GM13977 (cell line): Measurements from ENCODE around the gene RAB3C.

Experiments
- DNase-seq: peaks from one replicate; pipeline ENCODE4 v3.0.0; 2012; ENCODE audit warnings: low spot score
- in situ Hi-C: fragments of 300-500 bp; cut with MboI; formaldehyde crosslinking; loops from one replicate; pipeline ENCODE4 v1.12.0; 2022; ENCODE audit warnings: low sequenced_read_pairs, low pct_unique_long_range_greater_than_20kb, mixed read lengths, inconsistent platforms; ENCODE audit not compliant: unreplicated experiment
- TF ChIP-seq, protein P1 (sequence below): IDR thresholded peaks from 2 replicates; pipeline ENCODE4 v1.5.1; 2012; ENCODE audit warnings: mild to moderate bottlenecking, control low read depth; ENCODE audit not compliant: insufficient read depth; ENCODE audit errors: extremely low read depth, missing control alignments

The RAB3C gene

DNA sequence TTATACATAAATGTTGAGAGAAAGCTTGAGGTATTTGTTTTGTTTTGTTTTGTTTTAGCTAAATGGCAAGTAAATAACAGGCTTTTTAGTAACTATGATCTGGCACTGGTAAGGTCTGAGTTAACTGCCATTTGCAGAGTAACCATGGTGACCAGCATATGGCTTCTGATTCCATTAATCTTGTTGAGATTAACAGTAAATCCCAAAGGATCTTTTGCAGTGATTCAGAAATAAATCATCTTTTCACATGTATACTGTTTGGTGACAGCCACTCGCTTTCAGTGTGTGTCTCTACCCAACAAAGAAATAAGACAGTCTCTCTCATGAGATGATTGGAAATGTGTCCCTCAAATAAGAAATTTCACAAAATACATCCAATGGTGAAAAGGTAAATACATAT lies 235.6 kb downstream of the RAB3C start:
- DNase-seq, result no peak
- TF ChIP-seq, protein P1, sequence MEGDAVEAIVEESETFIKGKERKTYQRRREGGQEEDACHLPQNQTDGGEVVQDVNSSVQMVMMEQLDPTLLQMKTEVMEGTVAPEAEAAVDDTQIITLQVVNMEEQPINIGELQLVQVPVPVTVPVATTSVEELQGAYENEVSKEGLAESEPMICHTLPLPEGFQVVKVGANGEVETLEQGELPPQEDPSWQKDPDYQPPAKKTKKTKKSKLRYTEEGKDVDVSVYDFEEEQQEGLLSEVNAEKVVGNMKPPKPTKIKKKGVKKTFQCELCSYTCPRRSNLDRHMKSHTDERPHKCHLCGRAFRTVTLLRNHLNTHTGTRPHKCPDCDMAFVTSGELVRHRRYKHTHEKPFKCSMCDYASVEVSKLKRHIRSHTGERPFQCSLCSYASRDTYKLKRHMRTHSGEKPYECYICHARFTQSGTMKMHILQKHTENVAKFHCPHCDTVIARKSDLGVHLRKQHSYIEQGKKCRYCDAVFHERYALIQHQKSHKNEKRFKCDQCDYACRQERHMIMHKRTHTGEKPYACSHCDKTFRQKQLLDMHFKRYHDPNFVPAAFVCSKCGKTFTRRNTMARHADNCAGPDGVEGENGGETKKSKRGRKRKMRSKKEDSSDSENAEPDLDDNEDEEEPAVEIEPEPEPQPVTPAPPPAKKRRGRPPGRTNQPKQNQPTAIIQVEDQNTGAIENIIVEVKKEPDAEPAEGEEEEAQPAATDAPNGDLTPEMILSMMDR, result no peak
- in situ Hi-C loops, result no loop called here

DNA sequence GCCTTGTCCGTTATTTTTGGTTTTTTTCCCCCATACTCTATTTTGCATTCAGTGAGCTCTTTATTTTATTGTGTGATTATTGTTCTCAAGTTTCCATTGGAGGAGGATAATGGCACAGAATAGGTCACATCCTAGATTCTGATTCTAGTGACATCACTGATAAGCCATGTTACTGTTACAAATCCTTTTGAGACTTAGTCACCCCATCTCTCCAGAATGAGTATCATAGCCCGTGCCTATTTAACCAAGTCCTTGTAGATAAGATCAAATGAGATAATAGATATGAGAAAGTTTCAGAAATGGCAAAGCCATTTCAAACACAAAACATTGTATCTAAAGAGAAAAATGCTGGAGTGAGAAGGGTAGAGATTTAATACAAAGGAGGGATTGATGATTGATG lies 242.6 kb downstream of the RAB3C start:
- DNase-seq, result no peak
- in situ Hi-C loops, result no loop called here

DNA sequence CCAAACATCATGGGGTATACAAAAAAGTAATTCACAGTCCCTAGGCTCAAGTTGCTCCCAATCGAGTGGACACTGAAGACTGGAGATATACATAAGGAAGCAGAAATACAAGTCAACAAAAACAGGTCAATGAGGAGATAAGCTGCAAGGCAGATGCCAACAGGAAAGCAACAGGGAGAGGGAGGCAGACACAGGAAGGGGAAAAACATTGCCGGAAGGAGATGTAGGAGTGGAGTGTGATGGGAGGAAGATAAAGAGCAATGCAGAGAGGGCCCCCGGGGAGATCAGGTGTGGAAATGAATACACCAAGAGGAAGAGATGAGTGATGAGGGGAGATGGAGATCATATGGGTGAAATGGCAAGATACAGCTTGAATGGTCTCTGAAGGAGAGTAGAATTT lies 243.0 kb downstream of the RAB3C start:
- TF ChIP-seq, protein P1, result no peak
- in situ Hi-C loops, result no loop called here
- DNase-seq, result no peak

More for the DNA sequence above, 242.6 kb downstream of the RAB3C start:
- TF ChIP-seq, protein P1, result no peak

DNA sequence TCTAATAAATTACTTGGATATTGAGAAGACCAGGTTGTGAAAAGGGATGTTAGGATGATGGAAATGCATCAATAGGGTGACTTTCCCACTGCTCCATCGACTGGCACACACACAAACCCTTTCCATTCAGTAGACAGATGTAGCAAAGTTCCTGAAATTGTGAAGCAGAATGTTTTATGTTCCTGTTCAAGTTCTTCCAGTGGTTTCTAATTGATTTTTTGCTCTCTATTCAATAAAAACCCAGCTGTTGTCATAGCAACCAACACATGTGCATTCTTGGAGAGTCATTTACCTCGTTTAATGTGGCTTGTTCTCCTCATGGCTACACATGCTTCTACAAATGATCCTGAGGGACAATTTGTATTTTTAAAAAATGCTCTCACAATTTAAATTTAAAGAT lies 244.6 kb downstream of the RAB3C start:
- TF ChIP-seq, protein P1, result no peak
- in situ Hi-C loops, result no loop called here
- DNase-seq, result no peak

DNA sequence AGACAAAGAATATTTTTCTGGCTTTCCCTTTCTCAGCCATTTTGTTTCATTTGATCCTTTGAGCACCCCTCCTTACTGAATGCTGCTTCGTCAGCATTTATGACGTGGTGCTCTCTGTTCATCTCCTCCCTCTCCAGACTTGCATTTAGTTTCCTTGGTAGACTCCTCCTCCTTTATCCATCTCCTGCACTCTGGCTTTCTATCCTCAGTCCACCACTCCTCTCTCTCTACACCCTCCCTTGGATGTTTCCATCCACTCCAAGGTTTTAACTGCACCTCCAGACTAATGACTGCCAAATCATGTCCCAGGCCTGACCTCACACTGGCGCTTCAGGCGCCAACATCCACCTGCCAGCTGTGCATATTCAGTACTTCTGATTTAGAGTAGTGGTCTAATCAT lies 245.4 kb downstream of the RAB3C start:
- TF ChIP-seq, protein P1, result no peak
- no peak for DNase-seq
- in situ Hi-C loops, result no loop called here

DNA sequence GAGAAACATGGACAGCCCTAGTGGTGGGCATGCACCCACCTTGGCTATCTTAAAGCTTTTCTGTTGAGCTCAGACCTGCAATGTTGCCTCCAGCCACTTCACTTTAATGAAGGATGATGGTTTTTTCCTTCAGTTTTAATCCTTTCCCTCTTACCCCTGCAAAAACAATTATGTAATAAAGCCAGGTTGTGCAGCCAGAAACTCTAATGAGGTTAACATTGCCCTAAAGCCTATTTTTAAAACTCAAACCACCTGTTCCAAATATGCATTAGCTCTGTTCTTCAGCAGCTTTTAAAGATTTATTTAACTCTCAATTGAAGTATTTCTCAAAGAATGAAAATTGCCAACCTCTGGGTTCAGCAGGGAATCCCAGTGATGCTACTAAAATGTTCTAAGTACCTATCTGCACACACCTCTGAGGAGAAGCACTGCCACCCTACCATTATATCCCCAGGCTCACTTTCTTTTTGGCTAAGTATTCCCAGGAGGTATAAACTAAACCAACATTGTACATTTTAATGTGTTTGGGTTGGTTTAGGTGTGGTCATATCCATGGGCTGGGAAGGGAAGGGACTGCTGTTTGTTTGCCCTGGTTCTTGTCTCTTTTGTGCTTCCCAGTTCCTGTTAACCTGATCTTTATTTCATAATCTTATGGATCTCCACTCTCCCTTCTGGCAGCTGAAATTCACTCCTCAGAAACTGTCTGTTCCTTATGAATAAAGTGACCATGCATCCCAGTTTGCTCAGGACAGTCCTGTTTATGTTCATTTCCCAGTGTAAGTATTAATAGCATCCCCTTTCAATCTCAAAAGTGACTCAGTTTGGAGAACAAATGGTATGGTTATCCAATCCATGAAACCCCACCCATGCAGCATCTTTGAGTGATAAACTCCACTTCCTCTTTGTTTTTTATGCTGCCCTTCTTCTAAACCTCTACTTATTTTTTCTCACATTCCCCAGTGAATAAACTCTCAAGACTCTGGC lies 251.7 kb downstream of the RAB3C start:
- no peak for DNase-seq
- TF ChIP-seq, protein P1, result no peak
- in situ Hi-C loops, result no loop called here
